DOHH2 (cell line): Measurements from ENCODE around the gene RAPGEF1.

Experiments used
- CTCF ChIP-seq: fragments of 200-600 bp; sonication (generic); IDR thresholded peaks from one replicate; pipeline ENCODE4 v1.5.1; 2014; ENCODE audit warnings: antibody characterized with exemption, mild to moderate bottlenecking, low read depth, low read length; ENCODE audit not compliant: poor library complexity, severe bottlenecking
- EZH2phosphoT487 ChIP-seq: fragments of 200-600 bp; sonication (generic); IDR thresholded peaks from 2 replicates; pipeline ENCODE4 v1.6.1; 2017; ENCODE audit warnings: borderline replicate concordance, mild to moderate bottlenecking, antibody characterized with exemption, low read length, moderate library complexity, mixed read lengths

GRCh38 chr9:131631306-131631705 lies 108.6 kb downstream of the RAPGEF1 start:
- TF ChIP-seq CTCF: no peak
- TF ChIP-seq EZH2phosphoT487: no peak
